Measurements from ENCODE around the gene TMEM31.

TMEM31 gene, protein sequence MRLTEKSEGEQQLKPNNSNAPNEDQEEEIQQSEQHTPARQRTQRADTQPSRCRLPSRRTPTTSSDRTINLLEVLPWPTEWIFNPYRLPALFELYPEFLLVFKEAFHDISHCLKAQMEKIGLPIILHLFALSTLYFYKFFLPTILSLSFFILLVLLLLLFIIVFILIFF

DNA sequence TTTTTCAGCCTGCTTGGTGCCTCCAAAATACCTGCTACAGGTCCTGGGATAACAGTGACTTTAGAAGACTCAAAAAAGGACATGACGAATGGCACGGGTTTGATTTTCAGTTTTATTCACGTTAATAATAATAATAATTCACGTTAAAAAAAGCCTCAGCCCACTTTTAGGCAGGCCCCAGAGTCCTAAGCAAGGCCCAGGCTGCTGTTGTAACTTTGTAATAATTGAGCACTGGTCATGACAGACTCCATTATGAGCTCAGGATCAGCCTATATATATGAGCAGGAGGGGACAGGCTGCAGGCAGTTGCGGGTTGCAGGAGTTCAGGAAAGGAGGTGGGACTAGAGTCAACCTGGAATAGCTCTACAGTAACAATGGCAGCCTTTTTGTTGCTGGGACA is at the start of gene TMEM31:
Gene TMEM31, plus strand, starts transcription at position 301 of the 400 bp plus-strand sequence. CDS start 1,350 bp downstream, outside the sequence.
- DNase-seq (ENCODE audit: low read depth) = no peak

DNA sequence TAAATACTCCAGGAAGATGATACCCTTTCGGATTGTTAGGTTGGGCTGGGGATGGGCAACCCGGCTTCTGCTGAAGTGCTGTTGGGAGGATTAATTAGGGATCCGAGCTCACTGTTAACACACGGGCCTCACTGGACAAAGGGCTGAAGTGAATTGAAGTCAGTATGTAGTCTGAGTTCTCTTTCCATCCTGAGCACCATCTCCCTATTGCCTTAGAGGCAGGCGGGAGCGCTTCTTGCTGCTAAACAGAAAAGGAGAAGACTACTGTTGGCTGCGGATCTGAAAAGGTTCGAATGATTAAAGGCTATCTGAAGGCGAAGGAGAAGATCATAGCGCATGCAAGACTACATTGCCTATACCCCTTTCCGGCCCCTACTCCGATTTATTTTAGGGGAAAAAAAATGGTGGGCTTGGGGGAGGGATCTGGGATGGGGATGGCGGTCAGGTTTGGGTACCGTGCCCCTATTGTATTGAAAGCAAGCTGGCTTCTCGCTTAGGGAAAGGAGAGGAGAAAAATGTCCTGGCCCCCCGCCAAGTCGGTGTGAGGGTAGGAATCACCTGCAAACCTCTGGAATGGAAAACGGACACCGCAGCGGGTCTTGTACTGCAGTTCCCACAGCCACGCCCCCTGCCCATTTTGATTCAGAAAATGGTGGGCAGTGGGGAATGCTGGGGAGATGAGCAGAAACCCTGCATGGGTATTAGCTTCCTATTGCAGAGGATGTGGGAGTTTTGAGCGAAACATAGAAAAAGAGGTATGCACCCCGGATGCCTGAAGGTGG is 46.5 kb upstream of the TMEM31 start:
- no peak for DNase-seq (ENCODE audit: low read depth)

DNA sequence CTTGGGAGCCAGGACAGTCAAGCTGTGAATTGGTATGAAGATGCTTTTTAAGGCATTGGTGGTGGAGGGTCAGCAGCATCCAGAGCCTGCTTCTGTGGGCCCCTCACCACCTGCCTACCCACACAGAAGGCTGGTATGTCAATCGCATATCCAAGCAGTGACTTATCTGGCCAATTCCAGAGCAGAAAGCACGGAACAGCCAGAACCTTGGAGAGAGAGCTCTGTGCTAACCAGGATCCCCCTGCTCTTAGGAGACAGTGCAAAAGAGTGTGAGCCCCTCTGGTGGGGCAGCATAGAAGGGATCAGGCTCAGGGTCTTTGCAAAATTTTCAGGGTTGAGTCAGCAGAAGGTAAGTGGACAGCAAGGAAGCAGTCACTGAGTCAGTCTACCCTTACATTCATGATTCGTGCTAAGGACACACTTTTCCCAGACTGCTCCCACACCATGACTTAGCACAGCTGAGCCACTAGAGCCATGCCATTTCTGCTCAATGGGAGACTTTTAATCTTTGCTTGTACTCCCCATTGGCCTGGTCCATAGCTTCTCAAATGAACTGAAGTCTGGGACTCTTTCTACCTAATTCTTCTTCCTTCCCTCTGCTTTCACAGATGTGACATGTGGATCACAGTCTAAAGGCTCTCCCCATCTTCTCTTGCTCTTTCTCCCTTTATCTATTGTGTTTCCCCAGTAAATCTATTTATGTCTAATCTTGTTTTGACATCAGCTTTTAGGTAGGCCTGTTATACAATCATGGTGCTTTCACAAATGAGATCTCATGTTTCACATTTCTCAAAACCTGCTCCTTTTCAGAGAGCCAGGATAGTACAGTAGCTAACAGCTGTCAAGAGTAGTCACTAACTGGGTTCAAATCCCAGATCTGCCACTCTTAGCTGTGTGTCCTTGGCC is 44.3 kb upstream of the TMEM31 start:
- DNase-seq (ENCODE audit: low read depth) = no peak

DNA sequence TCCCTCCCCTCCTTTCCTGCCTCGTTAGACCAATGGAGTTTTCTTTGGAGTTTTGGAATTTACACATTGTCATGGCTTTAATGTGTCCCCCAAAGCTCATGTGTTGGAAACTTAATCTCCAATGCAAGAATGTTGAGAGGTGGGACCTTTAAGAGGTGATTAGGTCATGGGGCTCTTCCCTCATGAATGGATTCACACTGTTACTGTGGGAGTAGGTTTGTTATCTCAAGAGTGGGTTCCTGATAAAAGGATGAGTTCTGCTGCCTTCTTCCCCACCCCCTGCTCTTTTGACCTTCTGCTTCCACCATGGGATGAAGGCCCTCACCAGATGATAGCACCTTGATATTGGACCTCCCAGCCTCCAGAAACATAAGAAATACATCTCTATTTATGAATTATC is 41.0 kb upstream of the TMEM31 start:
- DNase-seq (ENCODE audit: low read depth) = no peak

DNA sequence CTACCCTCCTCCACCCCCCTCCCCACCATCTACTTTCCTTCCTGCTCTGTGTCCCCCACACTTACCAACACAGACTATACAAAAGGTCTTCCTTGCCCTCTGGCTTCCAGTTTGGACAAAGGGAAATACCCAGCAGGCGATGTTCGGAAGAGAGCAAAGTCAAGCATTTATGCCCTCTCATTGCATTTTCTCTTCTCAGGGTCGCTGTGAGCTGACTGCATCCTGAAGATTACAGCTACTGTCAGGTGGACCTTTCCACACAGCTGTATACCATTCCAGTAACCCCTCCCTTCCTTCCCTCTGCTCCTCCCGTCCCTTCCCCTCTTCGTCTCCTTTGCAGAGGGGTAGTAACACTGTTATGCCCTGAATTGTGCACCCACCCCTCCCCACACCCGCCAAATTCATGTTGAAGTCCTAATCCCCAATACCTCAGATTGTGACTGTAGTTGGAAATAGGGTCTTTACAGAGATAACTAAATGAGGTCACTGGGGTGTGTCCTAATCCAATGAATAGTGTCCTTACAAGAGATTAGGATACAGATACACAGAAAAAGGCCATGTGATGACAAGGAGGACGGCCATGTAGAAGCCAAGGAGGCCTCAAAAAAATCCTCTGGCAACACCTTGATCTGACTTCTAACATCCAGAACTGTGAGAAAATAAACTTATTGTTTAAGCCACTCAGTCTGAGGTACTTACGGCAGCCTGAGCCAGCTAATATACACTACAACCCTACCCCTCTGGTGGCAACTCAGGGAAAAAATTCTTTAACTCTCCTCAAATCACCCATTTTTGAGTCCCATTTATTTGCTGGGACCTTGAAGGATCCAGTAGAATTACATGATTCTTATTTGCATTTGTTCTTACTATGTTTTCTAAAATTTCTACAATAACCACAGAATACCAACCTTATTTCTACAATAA is 35.9 kb upstream of the TMEM31 start:
- no peak for DNase-seq (ENCODE audit: low read depth)

DNA sequence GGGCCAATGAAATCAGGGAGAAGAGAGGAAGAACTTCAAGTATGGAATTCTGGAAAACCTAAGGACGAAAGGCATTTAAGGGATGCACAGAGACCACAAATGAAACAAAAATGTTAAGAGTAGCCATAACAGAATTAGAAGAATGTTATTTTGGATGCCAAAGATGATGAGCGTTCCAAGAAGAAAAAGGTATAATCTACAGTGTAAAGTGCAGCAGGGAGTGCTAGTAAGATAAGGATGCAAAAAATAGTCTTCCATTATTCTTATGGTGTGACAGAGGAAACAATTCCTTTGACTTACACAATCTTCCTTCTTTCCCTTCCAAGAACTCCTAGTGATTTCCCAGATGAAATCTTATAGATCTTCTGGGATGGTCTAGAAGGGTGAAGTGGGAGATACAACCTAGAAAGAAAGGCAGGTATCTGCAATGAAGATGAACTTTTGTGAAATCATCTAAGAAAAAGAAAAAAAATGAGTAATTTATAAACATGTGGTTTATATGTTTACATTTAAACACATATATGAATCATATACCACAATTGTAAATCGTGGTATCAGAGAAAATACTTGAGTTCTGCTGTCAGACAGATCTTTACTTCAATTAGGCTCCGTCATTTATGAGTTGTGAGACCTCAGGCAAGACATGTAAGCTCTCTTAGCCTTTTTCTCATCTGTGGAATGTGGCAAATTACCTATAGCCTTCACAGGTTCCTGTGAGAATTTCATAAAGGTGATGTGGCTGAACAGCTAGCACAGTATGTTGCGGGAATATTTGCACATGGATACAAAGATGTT is 32.3 kb upstream of the TMEM31 start:
- no peak for DNase-seq (ENCODE audit: low read depth)

DNA sequence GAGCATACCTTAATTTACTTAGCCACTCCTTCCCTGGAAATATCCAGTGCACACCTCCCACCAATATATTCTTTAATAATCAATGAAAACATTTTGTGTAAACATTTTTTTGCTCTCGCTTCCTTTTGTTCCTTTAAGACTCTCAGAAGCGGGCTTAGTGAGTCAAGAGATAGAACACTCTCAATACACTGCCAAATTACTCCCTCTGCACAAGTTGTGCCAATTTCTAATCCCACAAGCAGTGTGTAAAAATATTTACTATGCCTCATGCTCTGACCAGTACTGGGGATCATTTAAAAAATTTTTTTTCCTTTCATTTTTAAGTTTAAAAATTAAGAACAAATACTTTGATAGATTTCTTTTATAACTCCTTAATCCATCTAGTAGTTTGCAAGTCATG is 29.3 kb upstream of the TMEM31 start:
- no peak for DNase-seq (ENCODE audit: low read depth)

DNA sequence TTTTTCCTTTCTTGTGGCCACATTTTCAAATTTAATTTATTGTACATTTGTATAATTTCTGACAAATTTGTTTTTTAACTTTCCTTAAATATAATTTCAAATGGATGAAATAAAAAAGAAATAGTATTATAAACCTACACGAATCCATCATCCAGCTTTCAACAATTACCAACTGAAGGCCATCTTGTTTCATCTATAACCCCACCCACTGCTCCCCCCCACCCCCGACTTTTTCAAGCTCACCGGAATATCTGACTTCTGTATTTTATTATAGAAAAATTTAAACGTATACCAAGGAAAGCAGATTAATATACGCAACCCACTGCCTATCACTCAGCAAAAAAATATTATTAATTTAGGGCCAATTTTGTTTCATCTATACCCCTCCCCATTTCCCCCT is 25.3 kb upstream of the TMEM31 start:
- no peak for DNase-seq (ENCODE audit: low read depth)

DNA sequence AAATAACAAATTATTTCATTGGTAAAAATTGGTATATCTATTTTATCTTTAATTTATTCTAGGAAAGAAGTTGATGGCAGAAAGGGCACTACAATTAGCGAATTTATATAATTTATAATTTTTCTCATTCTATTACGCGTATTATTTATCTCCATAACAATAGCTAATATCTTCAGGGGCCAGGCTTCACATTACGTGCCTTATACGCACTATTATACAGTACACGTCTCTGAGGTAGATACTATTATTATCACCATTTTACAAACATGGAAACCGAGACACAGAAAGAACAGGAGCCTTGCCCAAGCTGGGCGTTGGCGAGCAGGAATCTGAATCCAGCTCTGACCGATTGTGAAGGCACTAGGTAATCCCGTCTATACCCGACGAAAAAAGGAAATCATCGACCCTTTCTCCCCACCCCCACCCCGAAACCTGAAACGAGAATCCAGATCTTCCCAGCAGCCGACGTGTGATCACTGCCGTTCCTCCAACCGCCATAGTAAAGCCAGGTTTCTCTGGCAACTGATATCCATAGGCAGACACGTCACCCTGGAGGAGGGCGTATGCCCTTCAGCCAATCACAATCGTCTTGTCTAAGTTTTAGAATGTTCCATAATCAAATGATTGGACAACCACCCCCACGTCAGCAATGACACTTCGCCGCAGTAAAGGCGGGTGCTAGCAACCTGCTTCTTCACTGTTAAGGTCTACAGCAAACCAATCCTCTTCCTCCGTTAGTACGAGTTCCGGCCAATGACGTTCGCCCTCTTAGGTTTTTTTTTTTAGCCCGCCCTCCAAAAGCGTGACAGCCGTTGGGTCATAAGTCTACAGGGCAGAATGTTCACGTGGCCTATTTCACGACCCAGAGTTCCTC is 24.3 kb upstream of the TMEM31 start, which contains the start of gene MORF4L2:
Gene MORF4L2, minus strand, starts transcription at position 501 of the 874 bp plus-strand sequence. CDS start 9,672 bp downstream, outside the sequence.
- peak; percentile 72 for DNase-seq (ENCODE audit: low read depth)

DNA sequence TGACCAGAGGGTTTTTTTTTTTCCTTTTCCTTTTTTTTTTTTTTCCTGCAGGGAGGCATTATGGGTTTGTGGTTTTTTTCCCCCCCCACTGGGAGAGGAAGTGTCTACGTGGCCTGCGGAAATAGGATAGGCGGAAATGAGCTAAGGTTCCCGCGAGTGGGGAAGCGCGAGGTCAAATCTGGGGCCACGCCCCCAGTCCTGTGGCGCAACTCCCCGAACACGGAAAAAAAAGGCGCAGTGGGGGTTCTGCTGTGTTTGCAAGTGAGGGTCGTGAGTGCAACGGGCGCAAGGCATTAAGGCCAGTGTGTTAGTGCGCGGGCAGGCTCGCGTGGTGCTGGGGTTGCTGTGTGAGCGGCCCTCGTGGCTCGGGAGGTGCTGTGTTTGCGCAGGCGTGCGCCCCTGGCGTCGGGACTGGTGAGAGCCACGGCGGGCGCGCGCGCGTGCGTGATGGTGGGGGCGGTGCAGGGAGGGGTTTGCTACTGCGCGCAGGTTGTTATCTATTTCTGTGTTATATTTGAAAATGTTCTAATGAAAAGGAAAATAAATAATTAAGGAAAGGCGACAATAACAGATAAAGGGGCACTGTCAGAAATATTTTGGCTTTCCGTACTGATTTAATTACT is 23.5 kb upstream of the TMEM31 start:
- peak; percentile 84 for DNase-seq (ENCODE audit: low read depth)

DNA sequence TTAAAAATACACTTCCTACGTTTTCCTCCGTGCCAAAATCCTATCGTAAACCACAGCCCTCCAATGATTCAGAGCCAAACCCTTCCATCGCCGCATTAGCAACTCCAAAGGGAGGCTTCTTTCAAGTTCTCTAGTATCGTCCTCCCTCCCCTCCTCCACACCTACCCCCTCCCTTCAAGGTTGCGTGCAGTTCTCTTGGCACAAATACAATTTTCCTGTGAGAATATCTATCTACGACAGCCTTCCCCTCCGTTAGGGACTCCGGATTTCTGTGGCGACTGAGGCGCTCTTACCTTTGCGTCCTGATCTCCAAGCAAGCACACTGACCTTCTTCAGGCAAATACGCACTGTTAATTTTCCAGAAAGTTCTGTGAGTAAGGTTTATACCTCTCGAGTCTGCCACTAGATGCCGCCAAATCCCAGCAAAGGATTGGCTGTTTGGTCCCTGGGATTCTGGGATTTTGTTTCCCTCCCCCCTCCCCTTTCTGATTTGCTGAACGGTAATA is 23.0 kb upstream of the TMEM31 start:
- peak; percentile 12 for DNase-seq (ENCODE audit: low read depth)

DNA sequence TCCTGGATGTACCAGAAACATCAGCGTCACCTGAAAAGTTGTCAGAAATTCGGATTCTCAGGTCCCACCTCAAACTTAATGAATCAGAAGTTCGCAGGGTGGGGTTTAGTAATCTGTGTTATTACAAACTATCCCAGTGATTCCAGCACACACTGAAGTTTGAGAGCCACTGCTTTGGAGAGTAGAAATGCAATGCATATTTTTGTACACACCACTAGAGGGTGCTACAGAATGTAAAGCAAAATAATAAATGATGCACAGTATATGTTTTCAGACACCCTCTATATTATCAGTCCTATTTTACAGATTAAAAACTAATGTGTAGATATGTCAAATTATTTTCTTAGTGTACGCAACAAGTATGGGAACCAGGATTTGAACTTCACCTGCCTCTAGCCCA is 21.8 kb upstream of the TMEM31 start:
- DNase-seq (ENCODE audit: low read depth) = no peak

DNA sequence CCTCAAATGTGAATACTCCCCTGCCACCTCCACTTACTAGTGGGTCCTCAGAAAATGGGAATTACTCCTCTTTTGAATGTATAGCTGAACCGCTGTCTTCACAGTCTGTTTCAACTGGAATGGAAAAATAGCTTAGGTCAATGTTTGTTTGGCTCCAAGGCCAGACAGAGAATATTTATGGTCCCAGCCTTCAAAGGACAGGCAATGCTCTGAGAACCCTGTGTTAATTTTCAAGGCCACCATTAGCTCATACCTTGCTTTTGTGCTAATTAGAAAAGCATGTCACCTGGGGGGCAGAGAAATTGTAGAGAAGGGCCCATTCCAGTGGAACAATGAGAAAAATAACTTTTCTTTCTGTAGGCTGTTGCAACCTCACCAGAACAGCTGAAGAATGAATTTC is 19.6 kb upstream of the TMEM31 start:
- no peak for DNase-seq (ENCODE audit: low read depth)

DNA sequence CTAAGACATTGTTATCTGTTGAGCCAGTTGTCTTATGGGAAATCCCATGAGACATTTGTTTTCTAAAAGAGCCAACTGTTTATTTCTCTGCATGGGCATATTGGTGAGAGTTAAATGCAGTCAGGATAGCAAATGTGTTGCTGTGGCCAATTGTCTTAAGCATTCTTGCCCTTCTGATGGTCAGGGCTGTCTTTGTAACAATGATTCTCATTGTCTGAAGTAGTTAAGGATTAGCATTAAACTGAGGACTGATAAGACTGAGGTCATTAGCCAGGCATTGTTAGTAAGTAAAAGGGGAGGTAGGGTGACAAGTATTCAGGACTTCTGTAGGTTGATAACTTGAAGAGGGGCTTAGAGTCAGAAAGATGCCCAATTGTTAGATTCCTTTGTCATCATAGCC is 13.0 kb upstream of the TMEM31 start:
- no peak for DNase-seq (ENCODE audit: low read depth)

DNA sequence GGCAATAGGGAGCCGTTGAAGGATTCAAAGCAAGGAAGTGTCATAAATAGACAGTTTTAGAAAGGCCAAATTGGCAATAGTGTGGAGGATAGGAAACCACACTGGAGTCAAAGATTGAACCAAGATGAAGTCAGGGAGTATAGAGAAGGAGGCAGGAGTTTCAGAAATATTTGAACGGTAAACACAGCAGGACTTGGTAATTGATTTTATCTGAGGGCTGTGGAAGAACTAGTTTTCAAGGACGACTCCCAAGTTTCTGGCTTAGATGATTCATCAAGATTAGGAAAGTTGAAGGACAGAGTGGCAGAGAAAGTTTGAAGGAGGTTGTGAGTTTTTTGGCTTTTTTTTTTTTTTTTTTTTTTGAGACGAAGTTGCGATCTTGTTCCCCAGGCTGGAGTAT is 11.5 kb upstream of the TMEM31 start:
- DNase-seq (ENCODE audit: low read depth) = no peak

DNA sequence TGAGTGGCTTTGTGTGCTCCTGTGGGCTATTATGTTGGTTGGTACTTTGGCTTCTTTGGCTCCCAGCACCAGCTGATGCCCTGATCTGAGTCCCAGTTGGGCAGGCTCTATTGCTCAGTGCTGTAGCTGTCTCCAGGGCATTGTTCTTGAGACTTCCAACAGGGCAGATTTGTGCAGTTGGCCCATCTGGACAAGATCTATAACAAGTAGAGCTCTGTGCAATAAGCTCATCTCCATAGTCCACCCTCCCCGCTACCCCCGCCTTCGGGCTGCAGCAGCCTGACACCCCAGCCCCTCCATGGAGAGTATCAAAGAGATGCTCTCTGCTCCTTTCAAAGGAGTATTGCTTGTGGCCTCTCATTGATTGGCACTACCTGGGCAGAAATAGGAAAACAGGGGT is 5.8 kb upstream of the TMEM31 start:
- no peak for DNase-seq (ENCODE audit: low read depth)

DNA sequence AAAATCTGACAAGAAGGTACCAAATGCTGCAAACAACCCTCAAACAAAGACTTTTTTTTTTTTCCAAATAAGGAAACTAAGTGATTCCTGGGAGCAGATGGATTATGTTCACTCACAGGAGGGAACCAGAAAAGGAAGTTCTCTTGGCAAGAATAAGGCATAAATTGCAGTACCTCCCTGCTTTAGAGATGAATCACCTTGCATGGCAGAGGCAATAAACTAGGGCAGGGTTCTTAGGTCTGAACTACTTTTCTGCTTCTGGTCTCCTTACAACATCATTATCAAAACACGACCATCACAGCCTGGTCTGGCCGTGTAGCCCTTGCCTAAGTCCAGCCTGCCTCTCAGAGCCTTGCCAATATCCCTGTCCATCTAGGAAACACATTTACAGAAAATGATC is 6.3 kb downstream of the TMEM31 start:
- no peak for DNase-seq (ENCODE audit: low read depth)

DNA sequence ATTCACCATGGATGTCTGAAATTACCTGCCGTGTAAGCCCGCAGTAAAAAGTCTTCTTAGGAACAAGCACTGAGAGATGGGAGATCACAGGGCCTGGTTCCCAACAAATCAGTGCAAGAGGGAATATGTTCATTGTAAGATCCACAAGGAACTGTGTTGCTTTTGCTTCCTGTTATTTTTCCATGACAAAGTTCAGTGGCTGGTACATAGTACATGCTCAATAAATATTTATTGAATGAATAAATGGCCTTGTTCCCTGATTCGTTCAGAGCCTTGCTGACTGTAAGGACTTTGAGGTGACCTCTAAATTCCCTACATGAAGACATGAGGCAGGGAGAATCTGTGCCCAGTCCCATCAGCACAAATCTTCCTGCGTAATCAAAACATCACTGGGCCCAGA is 7.4 kb downstream of the TMEM31 start:
- DNase-seq (ENCODE audit: low read depth) = no peak

DNA sequence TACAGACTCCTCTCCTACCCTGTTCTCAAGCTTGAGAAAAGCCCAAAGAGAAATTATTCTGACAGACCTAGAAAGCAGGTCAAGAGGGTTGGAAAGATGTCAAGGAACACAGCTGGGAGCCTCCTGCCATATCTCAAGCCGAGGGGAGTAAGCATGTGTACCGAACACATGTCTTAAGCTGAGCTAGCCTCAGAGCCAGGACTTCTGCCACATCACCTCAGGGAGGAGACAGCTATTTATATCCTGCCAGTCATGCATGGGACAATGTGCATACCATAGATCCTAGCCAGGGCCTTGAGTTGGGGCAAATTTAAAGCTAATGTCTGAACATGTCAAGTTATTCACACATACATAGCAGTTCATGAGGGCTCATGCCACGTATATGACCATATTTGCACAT is 11.8 kb downstream of the TMEM31 start:
- DNase-seq (ENCODE audit: low read depth) = no peak
